Fibroblast of the conjunctiva (primary cell): Measurements from ENCODE around the gene GPR21.

Experiments
- DNase-seq: peaks from one replicate; pipeline ENCODE4 v3.0.0-alpha.2; 2010; ENCODE audit warnings: low read depth

The GPR21 gene

GRCh38 chr9:123063896-123064295 lies 30.4 kb downstream of the GPR21 start:
- DNase-seq, result no peak

GRCh38 chr9:123064716-123065115 lies 31.2 kb downstream of the GPR21 start:
- no peak for DNase-seq

- DNase-seq, result no peak
Measured at GRCh38 chr9:123065196-123065595, 31.7 kb downstream of the GPR21 start.

GRCh38 chr9:123067136-123067535 lies 33.7 kb downstream of the GPR21 start:
- no peak for DNase-seq

- peak; percentile 90 for DNase-seq
Measured at GRCh38 chr9:123069010-123069481, 35.6 kb downstream of the GPR21 start.

- DNase-seq, result no peak
Measured at GRCh38 chr9:123070198-123070597, 36.7 kb downstream of the GPR21 start.

GRCh38 chr9:123072407-123072995 lies 39.0 kb downstream of the GPR21 start:
- DNase-seq, result no peak

GRCh38 chr9:123073441-123073840 lies 40.0 kb downstream of the GPR21 start:
- no peak for DNase-seq

- DNase-seq, result peak; percentile 17
Measured at GRCh38 chr9:123073991-123074422, 40.5 kb downstream of the GPR21 start.

GRCh38 chr9:123074628-123075027 lies 41.2 kb downstream of the GPR21 start:
- no peak for DNase-seq

- DNase-seq, result no peak
Measured at GRCh38 chr9:123080444-123080843, 47.0 kb downstream of the GPR21 start.

GRCh38 chr9:123081824-123082223 lies 48.4 kb downstream of the GPR21 start:
- peak; percentile 33 for DNase-seq

GRCh38 chr9:123083680-123084079 lies 50.2 kb downstream of the GPR21 start:
- no peak for DNase-seq

GRCh38 chr9:123084256-123084655 lies 50.8 kb downstream of the GPR21 start:
- no peak for DNase-seq
